Measurements from ENCODE around the gene SERPINF2. TPM values are rescaled to one million over a fixed set of nuclear protein-coding genes. Genes with fewer than 3 reads are reported as not detected.

The SERPINF2 gene
- total and polyA plus RNA-seq, 2 donors from 2014 or later: 30.6 to 209 TPM

- FAIRE-seq (no peak), DNase-seq (peak in 1 of 5 donors; percentile 52)
- Histone ChIP-seq H3K9me3 (ENCODE audit: control insufficient read depth in 2 of 3, insufficient read depth in 1 of 3, low read length in 3 of 3) (no peaks in the 10 kb centered on the region), H3K9ac (ENCODE audit: low read length in 3 of 3) (no peak overlapping the region), H3K36me3 (ENCODE audit: control insufficient read depth in 2 of 3, insufficient read depth in 3 of 3, low read length in 3 of 3) (no peaks in the 10 kb centered on the region), H3K4me3 (ENCODE audit: low read length in 3 of 3) (no peak overlapping the region), H3K4me1 (ENCODE audit: control insufficient read depth in 2 of 3, insufficient read depth in 2 of 3, low read depth in 1 of 3, low read length in 3 of 3) (peaks cover 0 to 4% (median 0%) of the 10 kb centered on the region in 3 donors), H3K27ac (ENCODE audit: low read depth in 2 of 2, low read length in 2 of 2) (no peak overlapping the region), H3K27me3 (ENCODE audit: control insufficient read depth, insufficient read depth, low read length) (no peaks in the 10 kb centered on the region)
- intact Hi-C loops (cut with DNase I): no loop called here
- no peak for TF ChIP-seq CTCF (IDR thresholded peaks at IDR 0.05; ENCODE audit: borderline replicate concordance, extremely low read depth, insufficient read depth)
These were observed 2.9 kb downstream of the SERPINF2 start for GRCh38 chr17:1745513-1746020.

GRCh38 chr17:1746975-1747543 is 4.4 kb downstream of the SERPINF2 start:
- Histone ChIP-seq H3K4me1 (ENCODE audit: control insufficient read depth in 2 of 3, insufficient read depth in 2 of 3, low read depth in 1 of 3, low read length in 3 of 3) (peaks cover 0 to 3% (median 0%) of the 10 kb centered on the region in 3 donors), H3K27ac (ENCODE audit: low read depth in 2 of 2, low read length in 2 of 2) (no peak overlapping the region), H3K9ac (ENCODE audit: low read length in 3 of 3) (no peak overlapping the region), H3K27me3 (ENCODE audit: control insufficient read depth, insufficient read depth, low read length) (no peaks in the 10 kb centered on the region), H3K4me3 (ENCODE audit: low read length in 3 of 3) (no peak overlapping the region), H3K9me3 (ENCODE audit: control insufficient read depth in 2 of 3, insufficient read depth in 1 of 3, low read length in 3 of 3) (no peaks in the 10 kb centered on the region), H3K36me3 (ENCODE audit: control insufficient read depth in 2 of 3, insufficient read depth in 3 of 3, low read length in 3 of 3) (no peaks in the 10 kb centered on the region)
- intact Hi-C loops (cut with DNase I): no loop called here
- FAIRE-seq: no peak
- no peak for TF ChIP-seq CTCF (IDR thresholded peaks at IDR 0.05; ENCODE audit: borderline replicate concordance, extremely low read depth, insufficient read depth)
- DNase-seq: peak in 1 of 5 donors; percentile 28

- FAIRE-seq: no peak
- no peak for DNase-seq
- Histone ChIP-seq H3K36me3 (ENCODE audit: control insufficient read depth in 2 of 3, insufficient read depth in 3 of 3, low read length in 3 of 3) (no peaks in the 10 kb centered on the region), H3K27me3 (ENCODE audit: control insufficient read depth, insufficient read depth, low read length) (no peaks in the 10 kb centered on the region), H3K27ac (ENCODE audit: low read depth in 2 of 2, low read length in 2 of 2) (no peak overlapping the region), H3K9me3 (ENCODE audit: control insufficient read depth in 2 of 3, insufficient read depth in 1 of 3, low read length in 3 of 3) (no peaks in the 10 kb centered on the region), H3K4me3 (ENCODE audit: low read length in 3 of 3) (no peak overlapping the region), H3K9ac (ENCODE audit: low read length in 3 of 3) (no peak overlapping the region), H3K4me1 (ENCODE audit: control insufficient read depth in 2 of 3, insufficient read depth in 2 of 3, low read depth in 1 of 3, low read length in 3 of 3) (peaks cover 0 to 8% (median 0%) of the 10 kb centered on the region in 3 donors)
- intact Hi-C loops (cut with DNase I): no loop called here
- no peak for TF ChIP-seq CTCF (IDR thresholded peaks at IDR 0.05; ENCODE audit: borderline replicate concordance, extremely low read depth, insufficient read depth)
These were observed 8.0 kb downstream of the SERPINF2 start for GRCh38 chr17:1750628-1751027.

Data from kidney (tissue), 14 donors.